H1 (cell line): ENCODE data around the gene SLC30A2. TPM values are rescaled to one million over a fixed set of nuclear protein-coding genes. Genes with fewer than 3 reads are reported as not detected.
A peak's percentile ranks its signal among the peaks of the same experiment; 100 is the strongest.

ENCODE experiments used
- CTCF ChIA-PET: fragments of 300-600 bp; sonication (Branson Sonifier 250); formaldehyde crosslinking; loops from one replicate; lab custom pipeline; 2021; ENCODE audit not compliant: partially characterized antibody; lab: Charles Lee
- POLR2A ChIA-PET: fragments of 300-600 bp; sonication (Branson Sonifier 250); formaldehyde crosslinking; loops from one replicate; lab custom pipeline; 2021; ENCODE audit warnings: inconsistent platforms; ENCODE audit not compliant: partially characterized antibody; lab: Charles Lee
- DNase-seq, 2 experiments: peaks; one replicate each; pipeline versions ENCODE4 v3.0.0 to v3.0.0-alpha.2; 2010 to 2022; ENCODE audit warnings: low spot score in 2 of 2, low read depth in 1 of 2, mixed read lengths in 1 of 2
- FAIRE-seq: peaks from 2 replicates; lab custom pipeline; 2011; peaks lifted over from hg19 to GRCh38; lab: Jason Lieb, UNC
- H2AFZ ChIP-seq: 2 replicates; pipeline ENCODE4 v1.8.1; 2012; ENCODE audit warnings: low read length, inconsistent platforms
- H2AK5ac ChIP-seq: 2 replicates; pipeline ENCODE4 v1.6.1; 2013; ENCODE audit warnings: low read depth, low read length
- H2BK120ac ChIP-seq: replicated peaks from 2 replicates; pipeline ENCODE3; 2013; ENCODE audit warnings: low read depth, low read length, inconsistent platforms
- H2BK12ac ChIP-seq: 2 replicates; pipeline ENCODE4 v1.6.1; 2013; ENCODE audit warnings: low read depth, low read length
- H2BK15ac ChIP-seq: 2 replicates; pipeline ENCODE4 v1.6.1; 2013; ENCODE audit warnings: low read length
- H2BK20ac ChIP-seq: 2 replicates; pipeline ENCODE4 v1.6.1; 2013; ENCODE audit warnings: low read length
- H2BK5ac ChIP-seq: 2 replicates; pipeline ENCODE4 v1.6.1; 2013; ENCODE audit warnings: low read depth, low read length
- H3K14ac ChIP-seq: 2 replicates; pipeline ENCODE4 v1.6.1; 2013; ENCODE audit warnings: inconsistent platforms; ENCODE audit not compliant: insufficient read length
- H3K18ac ChIP-seq: 2 replicates; pipeline ENCODE4 v1.6.1; 2013; ENCODE audit warnings: low read length; ENCODE audit errors: extremely low read depth
- H3K23ac ChIP-seq: 2 replicates; pipeline ENCODE4 v1.6.1; 2013; ENCODE audit warnings: inconsistent platforms; ENCODE audit not compliant: insufficient read length
- H3K23me2 ChIP-seq: 2 replicates; pipeline ENCODE4 v1.6.1; 2013; ENCODE audit warnings: low read depth, low read length
- H3K27ac ChIP-seq: 2 replicates; pipeline ENCODE4 v1.6.1; 2011; ENCODE audit warnings: low read depth, low read length, inconsistent platforms
- H3K27me3 ChIP-seq, 4 experiments: replicated peaks in 1 of 4; 1 replicate in 1 of 4; 2 replicates in 3 of 4; pipeline versions ENCODE4 v1.6.1 to v1.8.1; 2011 to 2013; ENCODE audit warnings: low read length in 3 of 4, mild to moderate bottlenecking in 3 of 4, inconsistent platforms in 2 of 4, mixed read lengths in 2 of 4, moderate library complexity in 1 of 4; ENCODE audit not compliant: control insufficient read depth in 3 of 4, insufficient read depth in 3 of 4; ENCODE audit errors: extremely low read depth in 1 of 4
- H3K36me3 ChIP-seq, 4 experiments: 2 replicates each; pipeline versions ENCODE4 v1.6.1 to v1.8.1; 2011 to 2013; ENCODE audit warnings: mild to moderate bottlenecking in 4 of 4, low read length in 3 of 4, moderate library complexity in 2 of 4, control low read depth in 1 of 4, inconsistent platforms in 1 of 4; ENCODE audit not compliant: insufficient read depth in 4 of 4, control insufficient read depth in 2 of 4
- H3K4ac ChIP-seq: replicated peaks from 2 replicates; pipeline ENCODE3; 2013; ENCODE audit warnings: low read length, low read depth, mixed read lengths, inconsistent platforms; ENCODE audit not compliant: insufficient read length
- H3K4me1 ChIP-seq, 4 experiments: replicated peaks in 1 of 4; 1 replicate in 1 of 4; 2 replicates in 3 of 4; pipeline versions ENCODE4 v1.6.1 to v1.8.1; 2011 to 2013; ENCODE audit warnings: low read length in 3 of 4, inconsistent platforms in 2 of 4, mixed read lengths in 1 of 4; ENCODE audit not compliant: insufficient read depth in 4 of 4, control insufficient read depth in 3 of 4
- H3K4me2 ChIP-seq, 2 experiments: 2 replicates each; pipeline versions ENCODE4 v1.6.1 to v1.8.1; 2011 to 2013; ENCODE audit warnings: low read depth in 2 of 2, low read length in 2 of 2, control low read depth in 1 of 2, inconsistent platforms in 1 of 2, mild to moderate bottlenecking in 1 of 2; ENCODE audit not compliant: insufficient read depth in 1 of 2
- H3K4me3 ChIP-seq, 4 experiments: fragments of 200-600, 300-600 bp in 1 of 4; sonication (generic), shearing (Covaris generic), sonication (Bioruptor Twin) in 1 of 4; 2 replicates each; pipeline versions ENCODE4 v1.5.1 to v1.8.1; 2011 to 2016; ENCODE audit warnings: low read length in 4 of 4, low read depth in 3 of 4, control low read depth in 2 of 4, inconsistent platforms in 2 of 4, mild to moderate bottlenecking in 2 of 4, mixed read lengths in 1 of 4, moderate library complexity in 1 of 4; ENCODE audit not compliant: insufficient read depth in 2 of 4; ENCODE audit errors: extremely low read depth in 1 of 4
- H3K56ac ChIP-seq: replicated peaks from 2 replicates; pipeline ENCODE3; 2013; ENCODE audit warnings: low read depth, mild to moderate bottlenecking, mixed read lengths, low read length, inconsistent platforms; ENCODE audit not compliant: insufficient read length
- H3K79me1 ChIP-seq: 2 replicates; pipeline ENCODE4 v1.6.1; 2013; ENCODE audit warnings: low read depth, low read length, control low read depth
- H3K79me2 ChIP-seq, 2 experiments: 2 replicates each; pipeline versions ENCODE4 v1.6.1 to v1.8.1; 2012 to 2013; ENCODE audit warnings: low read length in 2 of 2, mild to moderate bottlenecking in 2 of 2, inconsistent platforms in 1 of 2; ENCODE audit not compliant: insufficient read depth in 2 of 2, control insufficient read depth in 1 of 2
- H3K9ac ChIP-seq, 4 experiments: replicated peaks in 1 of 4; 1 replicate in 1 of 4; 2 replicates in 3 of 4; pipeline versions ENCODE4 v1.6.1 to v1.8.1; 2011 to 2013; ENCODE audit warnings: low read depth in 3 of 4, low read length in 3 of 4, control low read depth in 2 of 4, mild to moderate bottlenecking in 2 of 4, moderate library complexity in 2 of 4, inconsistent platforms in 1 of 4; ENCODE audit errors: extremely low read depth in 1 of 4
- H3K9me3 ChIP-seq, 2 experiments: 2 replicates each; pipeline versions ENCODE4 v1.6.1 to v1.8.1; 2012 to 2013; ENCODE audit warnings: mild to moderate bottlenecking in 2 of 2, moderate library complexity in 2 of 2, control low read depth in 1 of 2, inconsistent platforms in 1 of 2, low read depth in 1 of 2, low read length in 1 of 2, mixed read lengths in 1 of 2; ENCODE audit not compliant: insufficient read depth in 2 of 2
- H4K20me1 ChIP-seq, 2 experiments: replicated peaks in 1 of 2; 2 replicates each; pipeline versions ENCODE3 to v1.8.1; 2011 to 2013; ENCODE audit warnings: inconsistent platforms in 2 of 2, low read length in 2 of 2, mild to moderate bottlenecking in 1 of 2; ENCODE audit not compliant: insufficient read depth in 2 of 2, control insufficient read depth in 1 of 2
- H4K5ac ChIP-seq: 2 replicates; pipeline ENCODE4 v1.6.1; 2013; ENCODE audit warnings: low read length, low read depth, mixed read lengths, inconsistent platforms; ENCODE audit not compliant: insufficient read length
- H4K8ac ChIP-seq: 2 replicates; pipeline ENCODE4 v1.8.0; 2013; ENCODE audit warnings: mild to moderate bottlenecking, moderate library complexity, low read length, inconsistent platforms; ENCODE audit not compliant: insufficient read depth; ENCODE audit errors: extremely low read depth
- H4K91ac ChIP-seq: replicated peaks from 2 replicates; pipeline ENCODE3; 2013; ENCODE audit warnings: low read length, mixed read lengths, inconsistent platforms; ENCODE audit not compliant: insufficient read length
- CBX5 ChIP-seq: fragments of 300-800, 300-1000 bp; sonication (generic); IDR thresholded peaks from 2 replicates; pipeline ENCODE4 v1.7.1; 2016; ENCODE audit warnings: antibody characterized with exemption, low read length, low read depth
- CREB1 ChIP-seq: IDR thresholded peaks from 2 replicates; pipeline ENCODE4 v1.6.1; 2012; ENCODE audit warnings: inconsistent platforms
- WGBS, 2 experiments: shearing (Covaris generic) in 1 of 2; methylation state at CpG; one replicate each; pipeline versions ENCODE4 v1.1.6 to v1.1.7; 2013 to 2015; ENCODE audit warnings: low lambda C conversion rate in 2 of 2, mixed read lengths in 2 of 2, inconsistent platforms in 1 of 2, low coverage in 1 of 2, missing lambda C conversion rate in 1 of 2; ENCODE audit not compliant: insufficient replicate concordance in 2 of 2, insufficient coverage in 1 of 2, insufficient read length in 1 of 2; ENCODE audit errors: extremely low coverage in 1 of 2, missing lambda C conversion rate in 1 of 2; 5-methylcytosine and 5-hydroxymethylcytosine counted together
- polyA plus RNA-seq, 7 experiments: library from polyadenylated mRNA; depleted of rRNA in 3 of 7; stranded (reverse) in 5 of 7; unstranded in 2 of 7; fragments of >200 nt in 5 of 7; fragments of 200-250 nt in 2 of 7; gene quantifications; 1 replicate in 5 of 7; 2 replicates in 1 of 7; 4 replicates in 1 of 7; pipeline versions ENCODE4 v1.2.1 to v1.2.3, GENCODE V29; 2011 to 2013; ENCODE audit warnings: missing spikeins in 2 of 7, mixed read lengths in 2 of 7
- total RNA-seq: library from RNA; stranded (reverse); fragmentation: NEBNext Ultra II Directional; extraction: Animal tissue kit (Norgen Biotek cat#: 25700); gene quantifications from 2 replicates; pipeline ENCODE4 v1.2.1, GENCODE V29; 2021

The SLC30A2 gene
- total and polyA plus RNA-seq, 2 of the 8 experiments (the other 6 are each of a cell fraction or from before 2014, with no cell fraction given), result 0.19 to 0.76 TPM

DNA sequence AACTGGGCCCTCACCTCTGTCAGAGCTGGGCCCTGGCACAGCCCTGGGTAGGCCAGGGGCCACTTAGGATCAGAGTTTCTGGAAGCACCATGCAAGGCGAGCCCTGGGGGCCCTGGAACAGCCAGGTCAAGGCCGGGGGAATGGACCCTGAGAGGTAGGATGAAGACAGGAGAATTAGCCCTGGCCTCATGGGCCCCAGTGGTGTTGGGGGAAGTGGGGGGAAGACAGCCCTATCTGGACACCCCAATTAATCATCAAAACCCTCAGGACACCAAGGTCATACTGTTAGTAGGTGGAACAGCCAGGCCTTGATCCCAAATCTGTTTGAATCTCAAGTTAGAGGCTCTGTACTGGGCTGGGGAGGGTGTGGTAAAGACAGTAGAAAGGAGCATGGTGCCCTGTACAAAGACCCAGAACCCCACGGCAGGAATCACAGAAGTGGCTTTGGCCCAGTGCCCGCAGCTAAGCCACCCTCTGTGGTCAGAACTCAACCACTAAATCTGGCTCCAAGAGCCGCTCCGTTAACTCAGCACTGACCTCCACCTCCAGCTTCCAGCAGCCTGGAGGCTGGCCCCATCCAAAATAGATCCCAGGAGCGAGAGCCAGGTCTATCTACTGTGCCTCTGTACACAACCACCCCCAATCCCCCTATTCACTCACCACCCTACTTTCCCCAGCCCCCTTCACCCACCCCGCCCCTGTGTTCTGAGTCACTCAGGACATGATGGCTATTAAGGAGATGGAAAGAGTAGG is 35.5 kb upstream of the SLC30A2 start:
- Histone ChIP-seq H3K27me3 (no peaks in the 10 kb centered on the region; a peak in 1 of 7 replicates), H4K8ac (0 out of 2 replicates have a peak overlapping the region, but pooled peaks have one; percentile 17), H3K9ac (no peak overlapping the region), H2BK15ac (no peak overlapping the region), H3K18ac (no peak overlapping the region), H3K56ac (no peak overlapping the region), H3K9me3 (no peaks in the 10 kb centered on the region), H3K4me3 (no peak overlapping the region), H3K14ac (no peak overlapping the region), H3K79me2 (no peaks in the 10 kb centered on the region), H2BK12ac (no peak overlapping the region), H3K4me2 (no peak overlapping the region), H3K4me1 (peaks cover 0 to 9% (median 6%) of the 10 kb centered on the region in 4 experiments; a peak in 4 of 7 replicates), H4K20me1 (no peaks in the 10 kb centered on the region), H4K91ac (no peak overlapping the region), H3K27ac (no peak overlapping the region), H2AFZ (0 out of 2 replicates have a peak overlapping the region, but pooled peaks have one; percentile 0), H2BK5ac (no peak overlapping the region), H3K36me3 (no peaks in the 10 kb centered on the region), H4K5ac (no peak overlapping the region), H3K79me1 (no peaks in the 10 kb centered on the region), H2BK120ac (no peak overlapping the region), H2BK20ac (no peak overlapping the region), H2AK5ac (no peak overlapping the region), H3K23me2 (no peaks in the 10 kb centered on the region), H3K23ac (no peak overlapping the region), H3K4ac (no peak overlapping the region)
- CTCF ChIA-PET, result no interaction called here
- FAIRE-seq (no peak), DNase-seq (no peak)
- WGBS, 2 experiments, result 88% methylated on average over 8 of the region's 8 CpGs; no CpG with 5 or more reads in 1 of the 2 experiments
- no peak for TF ChIP-seq CBX5
- TF ChIP-seq CREB1, result no peak
- POLR2A ChIA-PET, result no interaction called here
